Trophoblast cell (in vitro differentiated cells and primary cell): ENCODE data around the gene DUSP10.

ENCODE experiments used
- DNase-seq, 2 donors: peaks; one replicate each; pipeline ENCODE4 v3.0.0-alpha.2; 2016
- H2AFZ ChIP-seq: 2 replicates; pipeline ENCODE4 v1.6.1; 2013; ENCODE audit warnings: low read length, moderate library complexity, mild to moderate bottlenecking; ENCODE audit not compliant: insufficient read depth, poor library complexity
- H2AK5ac ChIP-seq: 2 replicates; pipeline ENCODE4 v1.6.1; 2013; ENCODE audit warnings: mild to moderate bottlenecking, low read length
- H2BK120ac ChIP-seq: 2 replicates; pipeline ENCODE4 v1.6.1; 2013; ENCODE audit warnings: low read length, mild to moderate bottlenecking, moderate library complexity; ENCODE audit not compliant: insufficient read depth, poor library complexity
- H2BK12ac ChIP-seq: 2 replicates; pipeline ENCODE4 v1.6.1; 2013; ENCODE audit warnings: mild to moderate bottlenecking, low read length, moderate library complexity
- H2BK5ac ChIP-seq: 2 replicates; pipeline ENCODE4 v1.6.1; 2013; ENCODE audit warnings: low read length, low read depth, moderate library complexity, mild to moderate bottlenecking; ENCODE audit not compliant: poor library complexity
- H3K14ac ChIP-seq: 2 replicates; pipeline ENCODE4 v1.6.1; 2013; ENCODE audit warnings: mild to moderate bottlenecking, low read length
- H3K18ac ChIP-seq: 2 replicates; pipeline ENCODE4 v1.6.1; 2013; ENCODE audit warnings: mild to moderate bottlenecking, low read length
- H3K23ac ChIP-seq: 2 replicates; pipeline ENCODE4 v1.6.1; 2013; ENCODE audit warnings: low read length
- H3K27ac ChIP-seq: 2 replicates; pipeline ENCODE4 v1.5.1; 2013; ENCODE audit warnings: low read depth, mild to moderate bottlenecking, inconsistent platforms, low read length, moderate library complexity
- H3K27me3 ChIP-seq: 2 replicates; pipeline ENCODE4 v1.6.1; 2013; ENCODE audit warnings: inconsistent platforms, mild to moderate bottlenecking, low read length, moderate library complexity; ENCODE audit not compliant: insufficient read depth
- H3K36me3 ChIP-seq, 2 experiments: 1 replicate in 1 of 2; 2 replicates in 1 of 2; pipeline ENCODE4 v1.6.1; 2013; ENCODE audit warnings: low read length in 2 of 2, mild to moderate bottlenecking in 2 of 2, moderate library complexity in 1 of 2; ENCODE audit not compliant: insufficient read depth in 2 of 2, control insufficient read depth in 1 of 2
- H3K4ac ChIP-seq: 2 replicates; pipeline ENCODE4 v1.6.1; 2013; ENCODE audit warnings: low read depth, mild to moderate bottlenecking, low read length, moderate library complexity
- H3K4me1 ChIP-seq, 2 experiments: 1 replicate in 1 of 2; 2 replicates in 1 of 2; pipeline ENCODE4 v1.6.1; 2013; ENCODE audit warnings: low read length in 2 of 2, mild to moderate bottlenecking in 2 of 2, moderate library complexity in 1 of 2; ENCODE audit not compliant: insufficient read depth in 2 of 2, control insufficient read depth in 1 of 2
- H3K4me2 ChIP-seq: 2 replicates; pipeline ENCODE4 v1.6.1; 2013; ENCODE audit warnings: inconsistent platforms, mild to moderate bottlenecking, low read length, moderate library complexity
- H3K4me3 ChIP-seq: 2 replicates; pipeline ENCODE4 v1.5.1; 2013; ENCODE audit warnings: mild to moderate bottlenecking, low read depth, low read length, inconsistent platforms
- H3K79me1 ChIP-seq: one replicate; pipeline ENCODE4 v1.6.1; 2013; ENCODE audit warnings: low read length
- H3K79me2 ChIP-seq: 2 replicates; pipeline ENCODE4 v1.6.1; 2013; ENCODE audit warnings: low read length, mild to moderate bottlenecking; ENCODE audit not compliant: control insufficient read depth, insufficient read depth, poor library complexity
- H3K9ac ChIP-seq: 2 replicates; pipeline ENCODE4 v1.6.1; 2013; ENCODE audit warnings: mild to moderate bottlenecking, low read length
- H3K9me3 ChIP-seq: 2 replicates; pipeline ENCODE4 v1.6.1; 2013; ENCODE audit warnings: low read depth, mild to moderate bottlenecking, control low read depth, inconsistent platforms, low read length; ENCODE audit not compliant: insufficient read depth
- H4K12ac ChIP-seq: 2 replicates; pipeline ENCODE4 v1.6.1; 2013; ENCODE audit warnings: low read depth, mild to moderate bottlenecking, low read length, moderate library complexity
- H4K8ac ChIP-seq: 2 replicates; pipeline ENCODE4 v1.6.1; 2013; ENCODE audit warnings: low read depth, mild to moderate bottlenecking, low read length, moderate library complexity
- H4K91ac ChIP-seq: one replicate; pipeline ENCODE4 v1.6.1; 2013; ENCODE audit warnings: low read depth, mild to moderate bottlenecking, low read length, moderate library complexity
- WGBS: extraction: QIAGEN DNeasy Blood & Tissue Kit; methylation state at CpG from one replicate; pipeline ENCODE4 v1.1.7; 2013; ENCODE audit warnings: missing lambda C conversion rate; ENCODE audit not compliant: insufficient read length, insufficient coverage; ENCODE audit errors: extremely low coverage; 5-methylcytosine and 5-hydroxymethylcytosine counted together

Gene DUSP10

DNA sequence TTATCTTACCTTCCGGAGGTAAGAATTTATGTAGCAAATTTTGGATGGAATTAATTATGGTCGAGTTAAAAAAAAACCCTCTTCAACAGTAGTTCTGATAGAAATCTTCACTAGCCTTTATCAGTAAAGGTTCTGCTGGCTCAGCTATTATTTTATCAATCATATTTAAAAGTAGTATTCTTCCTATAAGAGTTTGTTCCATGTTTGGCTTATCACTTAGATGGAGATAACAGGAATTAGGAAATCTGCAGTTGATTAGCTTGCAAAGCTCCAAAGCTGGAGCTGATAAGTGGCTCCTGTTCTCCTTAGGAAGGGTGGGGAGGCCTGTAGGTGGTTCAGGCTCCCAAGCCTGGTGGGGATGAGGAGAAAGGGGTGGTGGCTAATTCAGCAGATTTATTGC, 31.5 kb upstream of the DUSP10 start:
- Histone ChIP-seq H4K91ac (no peak overlapping the region), H3K79me1 (no peaks in the 10 kb centered on the region), H2AFZ (no peak overlapping the region), H3K23ac (no peak overlapping the region), H2BK5ac (no peak overlapping the region), H3K9ac (no peak overlapping the region), H3K4me1 (no peaks in the 10 kb centered on the region), H3K4me2 (no peak overlapping the region), H2AK5ac (no peak overlapping the region), H2BK120ac (no peak overlapping the region), H3K27me3 (no peaks in the 10 kb centered on the region), H3K9me3 (no peaks in the 10 kb centered on the region), H3K79me2 (no peaks in the 10 kb centered on the region), H3K27ac (no peak overlapping the region), H2BK12ac (no peak overlapping the region), H3K14ac (no peak overlapping the region), H4K8ac (no peak overlapping the region), H3K36me3 (no peaks in the 10 kb centered on the region), H3K4ac (no peak overlapping the region), H4K12ac (no peak overlapping the region), H3K18ac (no peak overlapping the region), H3K4me3 (no peak overlapping the region)
- no peak for DNase-seq
- WGBS = no CpG with 5 or more reads among the region's 2 CpGs

DNA sequence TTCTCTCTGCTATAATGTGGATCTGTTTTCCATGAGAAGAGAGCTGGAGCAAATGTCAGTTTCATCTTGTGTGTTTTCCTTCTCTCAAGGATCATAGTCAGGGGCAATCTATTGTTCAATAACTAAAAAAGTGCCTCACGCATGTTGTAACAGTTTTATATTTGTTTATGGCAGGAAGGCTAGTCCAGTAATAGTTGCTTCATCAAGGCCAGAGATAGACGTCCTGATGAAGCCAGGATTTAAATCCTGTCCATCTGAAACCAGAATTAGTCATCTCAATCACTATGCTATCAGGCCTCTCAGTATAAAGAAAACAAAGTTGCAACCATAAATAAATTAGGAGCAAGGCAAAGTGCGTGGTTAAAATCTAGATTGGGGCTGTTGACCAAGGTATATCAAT, 30.2 kb upstream of the DUSP10 start:
- no peak overlapping the region for H4K91ac ChIP-seq
- H3K4ac ChIP-seq = no peak overlapping the region
- H3K9ac ChIP-seq = no peak overlapping the region
- H3K36me3 ChIP-seq = no peaks in the 10 kb centered on the region
- no CpG with 5 or more reads among the region's 3 CpGs for WGBS
- H3K79me2 ChIP-seq = no peaks in the 10 kb centered on the region
- DNase-seq = no peak
- no peak overlapping the region for H3K27ac ChIP-seq
- H4K12ac ChIP-seq = no peak overlapping the region
- no peaks in the 10 kb centered on the region for H3K27me3 ChIP-seq
- H3K79me1 ChIP-seq = no peaks in the 10 kb centered on the region
- H2BK5ac ChIP-seq = no peak overlapping the region
- H2BK12ac ChIP-seq = no peak overlapping the region
- no peak overlapping the region for H2AK5ac ChIP-seq
- no peak overlapping the region for H3K23ac ChIP-seq
- no peak overlapping the region for H2BK120ac ChIP-seq
- H3K4me1 ChIP-seq = no peaks in the 10 kb centered on the region
- no peak overlapping the region for H3K14ac ChIP-seq
- H3K4me2 ChIP-seq = no peak overlapping the region
- H3K18ac ChIP-seq = no peak overlapping the region
- H2AFZ ChIP-seq = no peak overlapping the region
- H3K4me3 ChIP-seq = no peak overlapping the region
- H4K8ac ChIP-seq = no peak overlapping the region
- no peaks in the 10 kb centered on the region for H3K9me3 ChIP-seq

DNA sequence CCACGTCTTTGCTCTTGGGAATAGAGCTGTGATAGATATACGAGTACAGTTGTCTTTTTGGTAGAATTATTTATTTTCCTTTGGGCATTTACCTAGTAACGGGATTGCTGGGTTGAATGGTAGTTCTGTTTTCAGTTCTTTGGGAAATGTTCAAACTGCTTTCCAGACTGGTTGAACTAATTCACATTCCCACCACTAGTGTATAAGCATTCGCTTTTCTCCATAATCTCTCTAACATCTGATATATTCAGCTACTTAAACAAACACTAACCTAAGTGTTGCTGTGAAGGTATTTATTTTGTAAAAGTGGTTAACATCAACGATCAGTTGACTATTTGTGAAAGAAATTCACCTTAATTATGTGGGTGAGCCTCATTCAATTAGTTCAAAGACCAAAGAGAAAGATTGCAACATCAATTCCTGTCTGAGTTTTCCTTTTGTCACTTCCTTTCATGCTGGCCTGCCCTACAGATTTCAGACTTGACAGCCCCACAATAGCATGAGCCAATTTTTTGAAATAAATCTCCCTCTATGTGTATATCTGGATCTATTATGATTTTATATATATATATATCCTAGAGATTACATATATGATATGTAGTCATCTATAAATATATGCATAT, 26.7 kb upstream of the DUSP10 start:
- Histone ChIP-seq H3K4me3 (no peak overlapping the region), H3K27ac (no peak overlapping the region), H3K4ac (no peak overlapping the region), H3K79me1 (no peaks in the 10 kb centered on the region), H3K4me2 (no peak overlapping the region), H4K8ac (no peak overlapping the region), H3K79me2 (no peaks in the 10 kb centered on the region), H2BK12ac (no peak overlapping the region), H3K9ac (no peak overlapping the region), H3K23ac (no peak overlapping the region), H3K9me3 (no peaks in the 10 kb centered on the region), H3K18ac (no peak overlapping the region), H3K4me1 (no peaks in the 10 kb centered on the region), H2AK5ac (no peak overlapping the region), H2BK120ac (no peak overlapping the region), H3K36me3 (no peaks in the 10 kb centered on the region), H4K91ac (no peak overlapping the region), H2BK5ac (no peak overlapping the region), H2AFZ (no peak overlapping the region), H4K12ac (no peak overlapping the region), H3K27me3 (no peaks in the 10 kb centered on the region), H3K14ac (no peak overlapping the region)
- DNase-seq = peak in 1 of 2 donors; percentile 40
- no CpG with 5 or more reads among the region's 5 CpGs for WGBS

DNA sequence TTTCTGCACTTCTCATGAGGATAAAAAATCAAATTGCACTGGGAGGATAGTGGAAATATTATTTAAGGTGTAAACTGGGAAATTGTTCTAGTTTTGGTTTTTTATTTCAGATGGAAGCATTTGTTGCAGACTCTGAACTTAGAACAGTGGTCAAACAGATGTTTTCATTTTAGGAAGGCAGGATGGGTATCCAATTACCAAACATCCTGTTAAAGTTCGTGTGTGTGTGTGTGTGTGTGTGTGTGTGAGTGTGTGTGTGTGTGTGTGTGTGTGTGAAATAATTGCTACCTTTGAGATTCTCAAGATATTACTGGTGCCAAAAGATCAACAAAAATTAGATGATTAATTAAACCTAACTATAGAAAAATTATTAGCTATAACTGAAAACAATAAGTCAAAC, 24.3 kb upstream of the DUSP10 start:
- H3K4ac ChIP-seq = no peak overlapping the region
- H3K79me1 ChIP-seq = no peaks in the 10 kb centered on the region
- no peaks in the 10 kb centered on the region for H3K4me1 ChIP-seq
- no peak overlapping the region for H4K8ac ChIP-seq
- H3K14ac ChIP-seq = no peak overlapping the region
- H3K4me3 ChIP-seq = no peak overlapping the region
- no CpG with 5 or more reads among the region's 1 CpG for WGBS
- H3K36me3 ChIP-seq = no peaks in the 10 kb centered on the region
- no peak overlapping the region for H2AK5ac ChIP-seq
- H3K9ac ChIP-seq = no peak overlapping the region
- H3K23ac ChIP-seq = no peak overlapping the region
- no peak overlapping the region for H2BK5ac ChIP-seq
- no peak for DNase-seq
- no peak overlapping the region for H2AFZ ChIP-seq
- H3K18ac ChIP-seq = no peak overlapping the region
- no peak overlapping the region for H2BK12ac ChIP-seq
- H3K27ac ChIP-seq = no peak overlapping the region
- no peak overlapping the region for H4K91ac ChIP-seq
- H4K12ac ChIP-seq = no peak overlapping the region
- H3K4me2 ChIP-seq = no peak overlapping the region
- no peaks in the 10 kb centered on the region for H3K79me2 ChIP-seq
- H2BK120ac ChIP-seq = no peak overlapping the region
- no peaks in the 10 kb centered on the region for H3K27me3 ChIP-seq
- no peaks in the 10 kb centered on the region for H3K9me3 ChIP-seq
